Esophagus squamous epithelium (tissue), 5 donors: ENCODE data around the gene NHLRC2. TPM values are rescaled to one million over a fixed set of nuclear protein-coding genes. Genes with fewer than 3 reads are reported as not detected.

Experiments used
- DNase-seq: peaks from one replicate; lab custom pipeline; 2025; lab: John Stamatoyannopoulos, UW
- H3K27ac ChIP-seq, 4 donors: fragments of 200-600 bp; sonication (generic); one replicate each; pipeline ENCODE4 v1.5.1; 2016 to 2019; ENCODE audit warnings: mild to moderate bottlenecking in 1 of 4
- H3K27me3 ChIP-seq, 4 donors: fragments of 200-600 bp; sonication (generic); 1 replicate in 3 of 4; 2 replicates in 1 of 4; pipeline versions ENCODE4 v1.5.1 to v1.6.0; 2017 to 2021; ENCODE audit warnings: antibody characterized with exemption in 1 of 4
- H3K36me3 ChIP-seq, 3 donors: fragments of 200-600 bp; sonication (generic); one replicate each; pipeline ENCODE4 v1.5.1; 2016 to 2019
- H3K4me1 ChIP-seq, 3 donors: fragments of 200-600 bp; sonication (generic); one replicate each; pipeline ENCODE4 v1.5.1; 2017 to 2019
- H3K4me3 ChIP-seq, 4 donors: fragments of 200-600 bp; sonication (generic); 1 replicate in 3 of 4; 2 replicates in 1 of 4; pipeline ENCODE4 v1.5.1; 2016 to 2019; ENCODE audit warnings: mild to moderate bottlenecking in 2 of 4, moderate library complexity in 1 of 4
- H3K9me3 ChIP-seq, 3 donors: fragments of 200-600 bp; sonication (generic); one replicate each; pipeline ENCODE4 v1.5.1; 2016 to 2019
- POLR2A ChIP-seq, 4 donors: fragments of 450-650 bp; IDR thresholded peaks; one replicate each; pipeline ENCODE4 v1.6.1; 2017; ENCODE audit warnings: antibody characterized with exemption in 4 of 4, mild to moderate bottlenecking in 4 of 4, moderate library complexity in 3 of 4
- WGBS, 2 donors: methylation state at CpG; one replicate each; pipeline ENCODE4 v1.1.5; 2018; 5-methylcytosine and 5-hydroxymethylcytosine counted together
- intact Hi-C: fragments of 100-400 bp; cut with DNase I; formaldehyde crosslinking; loops from one replicate; pipeline ENCODE4 v1.15.0; 2022
- total RNA-seq, 4 donors: library from RNA; depleted of rRNA; stranded (reverse); fragments of >200 nt; gene quantifications; one replicate each; pipeline ENCODE4 v1.1.0, GENCODE V29; 2016
- TF ChIP-seq, protein P1 (sequence below), 6 experiments: fragments of 450-650 bp in 4 of 6; fragments of 200-600 bp in 2 of 6; sonication (generic) in 2 of 6; IDR thresholded peaks; one replicate each; pipeline ENCODE4 v1.5.1; 2016 to 2019; ENCODE audit warnings: antibody characterized with exemption in 6 of 6, mild to moderate bottlenecking in 4 of 6, moderate library complexity in 4 of 6
- donor health status: DM: yes; HTN: yes; CAD: no.

Gene NHLRC2
- total RNA-seq, 4 donors from 2014 or later: 14.1 to 42.0 (median 31.2) TPM

DNA sequence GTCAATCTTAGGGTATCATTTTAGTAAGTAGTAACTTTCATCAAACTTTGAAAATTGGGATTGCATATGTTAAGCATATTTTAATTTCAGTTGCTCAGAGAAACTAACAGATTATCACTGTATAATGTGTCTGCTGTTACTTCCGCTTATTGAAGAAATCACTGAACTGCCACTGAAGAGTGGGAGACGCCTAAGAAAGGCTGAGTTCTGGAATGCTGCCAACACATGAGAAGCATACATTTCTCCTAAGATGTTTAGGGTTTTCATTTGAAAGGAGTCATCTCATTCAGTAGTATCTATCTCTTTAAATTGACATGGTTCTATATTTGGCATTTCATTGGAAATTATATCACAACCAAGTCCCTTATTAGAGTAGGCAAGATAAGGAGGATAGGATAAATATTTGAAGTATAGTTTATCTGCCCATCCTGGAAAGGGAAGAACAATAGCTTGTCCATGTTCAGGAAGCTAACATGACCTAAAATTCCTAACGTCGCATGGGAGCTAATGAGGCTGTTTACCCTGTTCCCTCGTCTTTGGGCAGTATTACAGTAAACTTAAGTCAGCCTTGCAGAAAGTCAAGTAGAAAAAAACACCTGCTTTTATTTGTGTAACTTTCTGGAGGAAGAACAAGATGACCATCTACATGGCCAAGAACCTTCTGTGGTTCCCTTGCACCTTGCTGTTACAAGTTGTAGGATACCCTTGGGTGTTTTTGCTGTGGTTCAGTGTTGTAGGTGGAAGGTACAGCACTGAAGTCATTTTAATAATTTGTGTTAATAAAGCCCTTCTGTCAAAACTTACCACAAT is 67.3 kb downstream of the NHLRC2 start:
- H3K27me3 ChIP-seq: no peaks in the 10 kb centered on the region
- H3K4me1 ChIP-seq: peaks cover 0 to 9% (median 0%) of the 10 kb centered on the region in 3 donors
- no peak overlapping the region for H3K27ac ChIP-seq
- peaks cover 0 to 8% (median 6%) of the 10 kb centered on the region in 3 donors for H3K9me3 ChIP-seq
- WGBS, 2 donors: 59 to 61% methylated on average over 5 of the region's 5 CpGs
- no peak overlapping the region for H3K4me3 ChIP-seq
- no peak for TF ChIP-seq POLR2A (IDR thresholded peaks at IDR 0.05)
- TF ChIP-seq, protein P1, sequence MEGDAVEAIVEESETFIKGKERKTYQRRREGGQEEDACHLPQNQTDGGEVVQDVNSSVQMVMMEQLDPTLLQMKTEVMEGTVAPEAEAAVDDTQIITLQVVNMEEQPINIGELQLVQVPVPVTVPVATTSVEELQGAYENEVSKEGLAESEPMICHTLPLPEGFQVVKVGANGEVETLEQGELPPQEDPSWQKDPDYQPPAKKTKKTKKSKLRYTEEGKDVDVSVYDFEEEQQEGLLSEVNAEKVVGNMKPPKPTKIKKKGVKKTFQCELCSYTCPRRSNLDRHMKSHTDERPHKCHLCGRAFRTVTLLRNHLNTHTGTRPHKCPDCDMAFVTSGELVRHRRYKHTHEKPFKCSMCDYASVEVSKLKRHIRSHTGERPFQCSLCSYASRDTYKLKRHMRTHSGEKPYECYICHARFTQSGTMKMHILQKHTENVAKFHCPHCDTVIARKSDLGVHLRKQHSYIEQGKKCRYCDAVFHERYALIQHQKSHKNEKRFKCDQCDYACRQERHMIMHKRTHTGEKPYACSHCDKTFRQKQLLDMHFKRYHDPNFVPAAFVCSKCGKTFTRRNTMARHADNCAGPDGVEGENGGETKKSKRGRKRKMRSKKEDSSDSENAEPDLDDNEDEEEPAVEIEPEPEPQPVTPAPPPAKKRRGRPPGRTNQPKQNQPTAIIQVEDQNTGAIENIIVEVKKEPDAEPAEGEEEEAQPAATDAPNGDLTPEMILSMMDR (IDR thresholded peaks at IDR 0.05): no peak
- no peaks in the 10 kb centered on the region for H3K36me3 ChIP-seq
- intact Hi-C loops: no loop called here
- no peak for DNase-seq

DNA sequence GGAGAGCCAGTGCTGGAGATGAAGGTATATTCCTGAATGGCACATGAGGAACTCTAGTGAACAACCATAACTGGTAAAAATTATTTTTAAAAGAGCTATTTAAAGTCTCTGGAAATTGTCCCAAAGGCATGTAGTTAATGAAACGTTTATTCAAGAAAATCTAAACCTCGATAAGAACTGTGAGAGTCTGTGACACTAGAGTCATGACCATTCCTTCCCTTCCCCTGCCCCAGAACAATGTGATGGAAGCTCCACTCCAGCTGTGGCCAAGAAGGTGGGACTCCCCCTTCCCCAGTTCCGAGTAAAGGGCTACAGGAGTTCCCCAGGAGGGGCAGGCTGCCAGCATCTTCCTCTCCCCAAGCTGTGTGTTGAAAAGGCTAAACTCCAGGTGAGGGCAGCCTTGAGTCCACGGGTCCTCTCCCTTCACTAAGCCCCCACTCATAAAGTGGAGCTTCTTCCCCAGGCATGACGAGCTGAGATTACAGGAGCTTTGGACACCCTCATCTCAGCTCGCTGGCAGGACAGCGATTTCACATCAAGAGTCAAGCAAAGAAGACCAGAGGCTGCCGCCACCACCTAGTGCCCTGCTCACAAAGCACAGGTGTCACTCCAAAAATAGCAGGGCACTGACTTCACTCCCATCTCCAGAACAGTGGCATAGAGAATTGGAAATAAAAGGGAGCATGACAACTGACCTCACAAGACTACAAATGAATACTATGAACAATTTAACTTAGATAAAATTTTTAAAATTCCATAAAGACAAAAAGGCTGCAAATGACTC is 68.5 kb downstream of the NHLRC2 start:
- Histone ChIP-seq H3K4me3 (no peak overlapping the region), H3K27me3 (no peaks in the 10 kb centered on the region), H3K4me1 (peaks cover 0 to 9% (median 0%) of the 10 kb centered on the region in 3 donors), H3K27ac (no peak overlapping the region), H3K9me3 (peaks cover 0 to 8% (median 6%) of the 10 kb centered on the region in 3 donors), H3K36me3 (no peaks in the 10 kb centered on the region)
- intact Hi-C loops: no loop called here
- TF ChIP-seq POLR2A (IDR thresholded peaks at IDR 0.05): no peak
- TF ChIP-seq, protein P1 (IDR thresholded peaks at IDR 0.05): no peak
- 19 to 31% methylated on average over 4 to 5 of the region's 8 CpGs for WGBS, 2 donors
- no peak for DNase-seq

DNA sequence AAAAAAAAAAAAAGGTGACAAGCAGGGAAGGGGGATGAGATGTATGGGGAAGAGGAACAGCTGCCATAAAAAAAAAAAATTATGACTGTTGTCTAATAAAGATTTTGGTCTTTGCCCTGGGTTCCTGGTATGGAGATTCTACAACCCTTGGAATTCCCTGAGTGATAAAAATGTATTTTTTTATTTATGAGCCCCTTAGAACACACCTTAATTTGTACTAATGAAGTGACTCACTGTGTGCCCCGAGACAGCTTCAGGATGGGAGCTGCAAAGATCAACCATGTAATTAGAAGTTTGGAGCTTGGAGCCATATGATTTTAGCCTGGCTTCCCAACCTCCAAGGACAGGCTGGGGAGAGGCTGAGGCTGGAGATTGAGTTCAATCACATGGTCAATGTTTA is 69.7 kb downstream of the NHLRC2 start:
- no peaks in the 10 kb centered on the region for H3K36me3 ChIP-seq
- H3K4me3 ChIP-seq: no peak overlapping the region
- DNase-seq: no peak
- H3K4me1 ChIP-seq: peaks cover 0 to 9% (median 0%) of the 10 kb centered on the region in 3 donors
- WGBS, 2 donors: 54 to 70% methylated on average over 1 of the region's 1 CpG
- H3K9me3 ChIP-seq: peaks cover 0 to 8% (median 6%) of the 10 kb centered on the region in 3 donors
- TF ChIP-seq, protein P1 (IDR thresholded peaks at IDR 0.05): no peak
- TF ChIP-seq POLR2A (IDR thresholded peaks at IDR 0.05): no peak
- no peaks in the 10 kb centered on the region for H3K27me3 ChIP-seq
- intact Hi-C loops: no loop called here
- H3K27ac ChIP-seq: no peak overlapping the region

DNA sequence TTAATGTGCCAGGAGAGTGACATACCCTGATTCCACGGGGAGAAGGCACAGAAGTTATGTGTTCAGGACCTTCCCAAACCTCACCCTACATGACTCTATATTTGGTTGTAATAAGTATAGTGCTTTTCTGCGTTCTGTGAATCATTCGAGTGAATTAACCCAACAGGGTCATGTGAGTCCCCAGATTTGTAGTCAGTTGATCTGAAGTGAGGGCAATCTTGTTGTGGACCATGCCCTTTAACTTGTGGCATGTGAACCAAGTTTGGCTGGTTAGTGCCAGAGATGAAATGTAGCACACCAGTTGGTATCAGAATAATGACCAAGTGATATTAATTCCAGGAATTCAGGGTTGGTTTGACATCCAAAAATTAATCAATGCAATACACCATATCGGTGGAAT is 70.2 kb downstream of the NHLRC2 start:
- no peak for DNase-seq
- H3K27ac ChIP-seq: no peak overlapping the region
- TF ChIP-seq, protein P1 (IDR thresholded peaks at IDR 0.05): no peak
- no peak for TF ChIP-seq POLR2A (IDR thresholded peaks at IDR 0.05)
- intact Hi-C loops: no loop called here
- H3K4me1 ChIP-seq: peaks cover 0 to 9% (median 0%) of the 10 kb centered on the region in 3 donors
- H3K27me3 ChIP-seq: no peaks in the 10 kb centered on the region
- H3K9me3 ChIP-seq: peaks cover 0 to 8% (median 6%) of the 10 kb centered on the region in 3 donors
- no peaks in the 10 kb centered on the region for H3K36me3 ChIP-seq
- WGBS, 2 donors: 81 to 97% methylated on average over 4 of the region's 4 CpGs
- H3K4me3 ChIP-seq: no peak overlapping the region

GRCh38 chr10:113927440-113927839 is 73.0 kb downstream of the NHLRC2 start:
- TF ChIP-seq POLR2A (IDR thresholded peaks at IDR 0.05): no peak
- TF ChIP-seq, protein P1 (IDR thresholded peaks at IDR 0.05): no peak
- Histone ChIP-seq H3K4me1 (no peaks in the 10 kb centered on the region), H3K4me3 (no peak overlapping the region), H3K9me3 (peaks cover 0 to 8% (median 6%) of the 10 kb centered on the region in 3 donors), H3K27ac (no peak overlapping the region), H3K27me3 (no peaks in the 10 kb centered on the region), H3K36me3 (no peaks in the 10 kb centered on the region)
- WGBS, 2 donors: 62 to 81% methylated on average over 4 to 5 of the region's 5 CpGs
- DNase-seq: no peak
- intact Hi-C loops: no loop called here
